ENCODE results near the gene RNF227.

DNA sequence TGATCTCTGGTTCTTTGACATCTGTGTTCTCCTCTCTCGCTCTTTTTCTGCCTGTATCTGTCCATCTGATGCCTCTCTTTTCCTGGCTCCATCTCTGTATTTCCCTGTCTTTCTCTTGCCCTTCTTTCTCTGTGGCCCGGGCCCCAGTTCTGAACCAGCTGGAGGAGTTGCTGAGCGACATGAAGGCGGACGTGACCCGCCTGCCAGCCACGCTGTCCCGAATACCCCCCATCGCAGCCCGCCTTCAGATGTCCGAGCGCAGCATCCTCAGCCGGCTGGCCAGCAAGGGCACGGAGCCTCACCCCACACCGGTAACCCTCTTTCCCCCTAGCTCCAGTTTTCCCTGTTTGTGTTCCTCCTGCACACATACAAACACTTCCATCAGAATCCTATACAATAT is 5.8 kb downstream of the RNF227 start:
- TF ChIP-seq, protein P1, sequence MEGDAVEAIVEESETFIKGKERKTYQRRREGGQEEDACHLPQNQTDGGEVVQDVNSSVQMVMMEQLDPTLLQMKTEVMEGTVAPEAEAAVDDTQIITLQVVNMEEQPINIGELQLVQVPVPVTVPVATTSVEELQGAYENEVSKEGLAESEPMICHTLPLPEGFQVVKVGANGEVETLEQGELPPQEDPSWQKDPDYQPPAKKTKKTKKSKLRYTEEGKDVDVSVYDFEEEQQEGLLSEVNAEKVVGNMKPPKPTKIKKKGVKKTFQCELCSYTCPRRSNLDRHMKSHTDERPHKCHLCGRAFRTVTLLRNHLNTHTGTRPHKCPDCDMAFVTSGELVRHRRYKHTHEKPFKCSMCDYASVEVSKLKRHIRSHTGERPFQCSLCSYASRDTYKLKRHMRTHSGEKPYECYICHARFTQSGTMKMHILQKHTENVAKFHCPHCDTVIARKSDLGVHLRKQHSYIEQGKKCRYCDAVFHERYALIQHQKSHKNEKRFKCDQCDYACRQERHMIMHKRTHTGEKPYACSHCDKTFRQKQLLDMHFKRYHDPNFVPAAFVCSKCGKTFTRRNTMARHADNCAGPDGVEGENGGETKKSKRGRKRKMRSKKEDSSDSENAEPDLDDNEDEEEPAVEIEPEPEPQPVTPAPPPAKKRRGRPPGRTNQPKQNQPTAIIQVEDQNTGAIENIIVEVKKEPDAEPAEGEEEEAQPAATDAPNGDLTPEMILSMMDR (IDR thresholded peaks at IDR 0.05): no peak
- TF ChIP-seq POLR2A (IDR thresholded peaks at IDR 0.05): no peak

All from stomach (tissue), 4 donors.